OCI-LY7 (cell line): ENCODE measurements around the gene RLF.

ENCODE experiments used
- EZH2phosphoT487 ChIP-seq: fragments of 200-600 bp; sonication (generic); IDR thresholded peaks from 2 replicates; pipeline ENCODE4 v1.6.1; 2018; ENCODE audit warnings: low read depth, borderline replicate concordance, mild to moderate bottlenecking, mixed run types, antibody characterized with exemption, low read length, moderate library complexity, mixed read lengths
- TF ChIP-seq, protein P1 (sequence below): fragments of 200-600 bp; sonication (generic); conservative IDR thresholded peaks from 2 replicates; pipeline ENCODE4 v1.5.1; 2014; ENCODE audit warnings: mild to moderate bottlenecking, antibody characterized with exemption, low read length, moderate library complexity, mixed read lengths

DNA sequence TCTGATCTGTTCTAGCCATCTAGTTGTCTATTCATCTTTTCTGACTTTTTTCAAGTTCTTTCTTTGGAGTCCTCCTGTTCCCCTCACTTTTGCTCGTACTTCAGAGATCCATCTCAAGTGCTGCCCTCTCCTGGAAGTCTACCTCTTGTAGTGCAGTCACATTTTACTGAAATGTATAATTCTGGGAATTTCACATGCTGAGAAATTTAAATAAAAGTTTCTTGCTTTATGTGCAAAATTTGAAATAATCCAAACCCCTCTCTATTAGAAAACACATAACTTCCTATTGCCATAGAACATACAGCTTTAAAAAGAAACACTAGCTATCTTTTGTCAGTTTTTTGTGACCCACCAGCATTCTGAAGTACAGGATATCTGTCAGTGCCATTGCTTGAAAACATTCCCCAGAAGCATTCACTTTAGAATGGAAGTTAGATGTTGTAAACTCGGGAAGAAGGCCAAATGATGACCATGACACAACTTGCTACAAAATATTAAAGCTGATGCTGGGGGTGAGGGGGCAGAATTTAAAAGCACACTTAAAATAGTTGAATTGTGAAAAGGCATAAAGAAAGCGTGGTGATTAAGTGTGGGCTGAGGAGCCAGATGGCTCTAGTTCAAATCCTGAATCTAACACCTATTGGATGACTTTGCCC lies 22.0 kb downstream of the RLF start:
- TF ChIP-seq, protein P1, sequence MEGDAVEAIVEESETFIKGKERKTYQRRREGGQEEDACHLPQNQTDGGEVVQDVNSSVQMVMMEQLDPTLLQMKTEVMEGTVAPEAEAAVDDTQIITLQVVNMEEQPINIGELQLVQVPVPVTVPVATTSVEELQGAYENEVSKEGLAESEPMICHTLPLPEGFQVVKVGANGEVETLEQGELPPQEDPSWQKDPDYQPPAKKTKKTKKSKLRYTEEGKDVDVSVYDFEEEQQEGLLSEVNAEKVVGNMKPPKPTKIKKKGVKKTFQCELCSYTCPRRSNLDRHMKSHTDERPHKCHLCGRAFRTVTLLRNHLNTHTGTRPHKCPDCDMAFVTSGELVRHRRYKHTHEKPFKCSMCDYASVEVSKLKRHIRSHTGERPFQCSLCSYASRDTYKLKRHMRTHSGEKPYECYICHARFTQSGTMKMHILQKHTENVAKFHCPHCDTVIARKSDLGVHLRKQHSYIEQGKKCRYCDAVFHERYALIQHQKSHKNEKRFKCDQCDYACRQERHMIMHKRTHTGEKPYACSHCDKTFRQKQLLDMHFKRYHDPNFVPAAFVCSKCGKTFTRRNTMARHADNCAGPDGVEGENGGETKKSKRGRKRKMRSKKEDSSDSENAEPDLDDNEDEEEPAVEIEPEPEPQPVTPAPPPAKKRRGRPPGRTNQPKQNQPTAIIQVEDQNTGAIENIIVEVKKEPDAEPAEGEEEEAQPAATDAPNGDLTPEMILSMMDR = peak; percentile 92
- TF ChIP-seq EZH2phosphoT487 = no peak
